K562 (cell line): Measurements from ENCODE around the gene DCAF10. TPM values are rescaled to one million over a fixed set of nuclear protein-coding genes. Genes with fewer than 3 reads are reported as not detected.

ENCODE experiments used
- ATAC-seq: fragments of 200-7000 bp; cut with Tn5 transposase; 3 replicates; pipeline ENCODE4 v1.9.1; 2020; ENCODE audit warnings: moderate library complexity
- BruUV-seq: library from RNA; stranded (reverse); fragments of 400-500 nt; replicated peaks from 2 replicates; lab custom pipeline; 2021; lab: Mats Ljungman, UMichigan
- CTCF ChIA-PET: fragments of 300-600 bp; formaldehyde crosslinking; extraction: SDS; loops from one replicate; lab custom pipeline; 2021; ENCODE audit warnings: low intra/inter-chr PET ratio; lab: Yijun Ruan, JAX
- POLR2A ChIA-PET: fragments of 300-600, 350-650 bp; sonication (Branson Sonifier 250); formaldehyde crosslinking; extraction: SDS; loops from one replicate; lab custom pipeline; 2021; ENCODE audit warnings: antibody characterized with exemption, inconsistent platforms; lab: Yijun Ruan, JAX
- DNase-seq, 4 experiments: peaks; one replicate each; pipeline versions ENCODE4 v3.0.0 to v3.0.0-alpha.2; 2011 to 2018; ENCODE audit warnings: low spot score in 3 of 4, mixed read lengths in 3 of 4; ENCODE audit errors: extremely low read depth in 1 of 4
- FAIRE-seq: peaks from 2 replicates; lab custom pipeline; 2011; peaks lifted over from hg19 to GRCh38; lab: Jason Lieb, UNC
- H2AFZ ChIP-seq: 2 replicates; pipeline ENCODE4 v1.6.0; 2011; ENCODE audit warnings: low read depth, low read length, control low read depth, inconsistent platforms
- H3K27ac ChIP-seq: fragments of 200-600 bp; 3 replicates; pipeline ENCODE4 v1.8.0; 2011; ENCODE audit warnings: low read depth, mild to moderate bottlenecking, control low read depth, inconsistent platforms, low read length, moderate library complexity, mixed read lengths; ENCODE audit errors: extremely low read depth
- H3K27me3 ChIP-seq, 2 experiments: fragments of 300-600 bp in 1 of 2; 2 replicates in 1 of 2; 3 replicates in 1 of 2; pipeline versions ENCODE4 v1.6.0 to v1.8.0; 2011; ENCODE audit warnings: inconsistent platforms in 2 of 2, low read length in 2 of 2, mild to moderate bottlenecking in 1 of 2, mixed read lengths in 1 of 2, moderate library complexity in 1 of 2; ENCODE audit not compliant: control insufficient read depth in 2 of 2, insufficient read depth in 2 of 2
- H3K36me3 ChIP-seq: fragments of 300-600 bp; 3 replicates; pipeline ENCODE4 v1.8.0; 2011; ENCODE audit warnings: mild to moderate bottlenecking, low read length, inconsistent platforms; ENCODE audit not compliant: control insufficient read depth, insufficient read depth
- H3K4me1 ChIP-seq, 2 experiments: fragments of 200-600 bp in 1 of 2; replicated peaks in 1 of 2; 2 replicates in 1 of 2; 3 replicates in 1 of 2; pipeline versions ENCODE4 v1.5.1 to v1.8.0; 2011; ENCODE audit warnings: inconsistent platforms in 2 of 2, low read length in 2 of 2, mild to moderate bottlenecking in 1 of 2, mixed read lengths in 1 of 2, moderate library complexity in 1 of 2; ENCODE audit not compliant: control insufficient read depth in 2 of 2, insufficient read depth in 2 of 2
- H3K4me2 ChIP-seq: 2 replicates; pipeline ENCODE4 v1.6.1; 2011; ENCODE audit warnings: low read length, control low read depth, inconsistent platforms, mixed read lengths; ENCODE audit not compliant: insufficient read depth
- H3K4me3 ChIP-seq: fragments of 200-600 bp; sonication (generic), shearing (Covaris generic); 2 replicates; pipeline ENCODE4 v1.5.1; 2016; ENCODE audit warnings: control low read depth, inconsistent platforms
- H3K79me2 ChIP-seq: fragments of 200-600 bp; 3 replicates; pipeline ENCODE4 v1.8.0; 2011; ENCODE audit warnings: low read length, inconsistent platforms; ENCODE audit not compliant: control insufficient read depth, insufficient read depth
- H3K9ac ChIP-seq, 2 experiments: 2 replicates each; pipeline versions ENCODE4 v1.6.0 to v1.6.1; 2011; ENCODE audit warnings: low read depth in 2 of 2, low read length in 2 of 2, control low read depth in 1 of 2, inconsistent platforms in 1 of 2, mild to moderate bottlenecking in 1 of 2, mixed read lengths in 1 of 2; ENCODE audit not compliant: insufficient read depth in 1 of 2
- H3K9me1 ChIP-seq: one replicate; pipeline ENCODE4 v1.6.0; 2011; ENCODE audit warnings: inconsistent platforms, mild to moderate bottlenecking, low read length, moderate library complexity; ENCODE audit not compliant: control insufficient read depth, insufficient read depth
- H3K9me3 ChIP-seq: replicated peaks from 2 replicates; pipeline ENCODE4 v1.5.1; 2011; ENCODE audit warnings: low read depth, low read length, inconsistent platforms; ENCODE audit not compliant: control insufficient read depth, insufficient read depth
- H4K20me1 ChIP-seq: replicated peaks from 2 replicates; pipeline ENCODE4 v1.6.1; 2011; ENCODE audit warnings: low read length, inconsistent platforms, mixed read lengths; ENCODE audit not compliant: control insufficient read depth, insufficient read depth
- BRF2 ChIP-seq: IDR thresholded peaks from 3 replicates; pipeline ENCODE4 v1.6.1; 2011; ENCODE audit warnings: borderline replicate concordance, mild to moderate bottlenecking; ENCODE audit not compliant: insufficient read length, insufficient read depth
- C11orf30 ChIP-seq: fragments of 450-650 bp; IDR thresholded peaks from 2 replicates; pipeline ENCODE4 v1.6.1; 2016; ENCODE audit warnings: low read depth, mild to moderate bottlenecking
- HDAC1 ChIP-seq, 2 experiments: fragments of 450-650 bp; IDR thresholded peaks; 2 replicates each; pipeline ENCODE4 v1.6.1; 2016 to 2017; ENCODE audit warnings: inconsistent platforms in 1 of 2, mild to moderate bottlenecking in 1 of 2, moderate library complexity in 1 of 2
- MAFF ChIP-seq: IDR thresholded peaks from 2 replicates; pipeline ENCODE4 v1.6.1; 2012; ENCODE audit warnings: low read length, improper control_type of control experiment
- MAFG ChIP-seq: fragments of 450-650 bp; conservative IDR thresholded peaks from 2 replicates; pipeline ENCODE4 v1.6.1; 2016; ENCODE audit warnings: missing genetic modification characterization, missing compliant biosample characterization
- MAFK ChIP-seq: IDR thresholded peaks from 2 replicates; pipeline ENCODE4 v1.6.1; 2011; ENCODE audit warnings: low read length, improper control_type of control experiment
- PBX2 ChIP-seq, 2 experiments: IDR thresholded peaks in 1 of 2; conservative IDR thresholded peaks in 1 of 2; 2 replicates each; pipeline ENCODE4 v1.6.1; 2016; ENCODE audit warnings: low read depth in 2 of 2, mild to moderate bottlenecking in 1 of 2, missing compliant biosample characterization in 1 of 2, missing genetic modification characterization in 1 of 2, moderate library complexity in 1 of 2
- POLR2AphosphoS5 ChIP-seq: IDR thresholded peaks from 2 replicates; pipeline ENCODE4 v1.6.1; 2011; ENCODE audit warnings: mild to moderate bottlenecking, low read depth, low read length, moderate library complexity; ENCODE audit not compliant: control insufficient read depth, insufficient read depth
- SMARCB1 ChIP-seq: IDR thresholded peaks from 2 replicates; pipeline ENCODE4 v1.6.1; 2011; ENCODE audit warnings: improper control_type of control experiment, low read depth; ENCODE audit not compliant: insufficient read length
- ZBTB17 ChIP-seq: fragments of 450-650 bp; formaldehyde crosslinking; IDR thresholded peaks from 2 replicates; pipeline ENCODE4 v1.4.0; 2020; ENCODE audit warnings: mild to moderate bottlenecking
- ZBTB26 ChIP-seq: fragments of 450-650 bp; formaldehyde crosslinking; IDR thresholded peaks from 2 replicates; pipeline ENCODE4 v1.4.0; 2022; ENCODE audit warnings: missing genetic modification characterization
- ZFPM2 ChIP-seq: fragments of 250-450 bp; sonication (Bioruptor Pico); IDR thresholded peaks from 2 replicates; pipeline ENCODE4 v1.5.1; 2022; ENCODE audit warnings: mild to moderate bottlenecking
- ZNF512 ChIP-seq: IDR thresholded peaks from 2 replicates; pipeline ENCODE4 v1.6.1; 2016; ENCODE audit warnings: missing genetic modification characterization, missing compliant biosample characterization
- WGBS: fragments of 100-300 bp; shearing (Covaris generic); methylation state at CpG from one replicate; pipeline ENCODE4 v1.1.6; 2016; ENCODE audit warnings: low coverage, mixed read lengths; ENCODE audit not compliant: insufficient coverage; ENCODE audit errors: missing lambda C conversion rate; 5-methylcytosine and 5-hydroxymethylcytosine counted together
- in situ Hi-C: fragments of 300-500 bp; cut with MboI; formaldehyde crosslinking; loops from 4 replicates; pipeline ENCODE4 v1.15.0; 2018; ENCODE audit warnings: inconsistent platforms, mixed read lengths
- intact Hi-C: fragments of 100-400 bp; cut with micrococcal nuclease; formaldehyde crosslinking; loops from 2 replicates; pipeline ENCODE4 v1.14.2; 2022
- polyA plus RNA-seq, 8 experiments: library from polyadenylated mRNA; depleted of rRNA in 4 of 8; stranded (reverse) in 5 of 8; unstranded in 3 of 8; fragments of >200 nt; fragmentation: Nextera tagmentation in 2 of 8; fragmentation: Illumina TruSeq in 1 of 8; extraction: Ambion mirVana in 2 of 8; extraction: Trizol in 1 of 8; gene quantifications; 2 replicates each; pipeline versions ENCODE4 v1.2.1 to v1.2.3, GENCODE V29; 2011 to 2014; ENCODE audit warnings: inconsistent platforms in 1 of 8, missing spikeins in 1 of 8
- total RNA-seq, 7 experiments: library from RNA; depleted of rRNA in 6 of 7; stranded (reverse); fragments of >200 nt in 6 of 7; fragmentation: Illumina TruSeq in 2 of 7; extraction: Trizol in 2 of 7; gene quantifications; 2 replicates each; pipeline versions ENCODE4 v1.2.1 to v1.2.3, GENCODE V29; 2011 to 2021; ENCODE audit warnings: low replicate concordance in 1 of 7
- TF ChIP-seq, protein P1 (sequence below): fragments of 450-650 bp; formaldehyde crosslinking; IDR thresholded peaks from 2 replicates; pipeline ENCODE4 v1.4.0; 2020; ENCODE audit warnings: mild to moderate bottlenecking

The DCAF10 gene
- total and polyA plus RNA-seq, 9 of the 15 experiments (the other 6 are each of a cell fraction or from before 2014, with no cell fraction given): 6.8 to 40.1 (median 16.9) TPM

- Histone ChIP-seq H2AFZ (no peak overlapping the region), H3K9me1 (no peaks in the 10 kb centered on the region), H3K4me3 (no peak overlapping the region), H3K27ac (peak overlapping the region; percentile 1; the same call in 1 of the 3 replicates), H3K79me2 (peaks cover 20% of the 10 kb centered on the region), H3K36me3 (peaks cover 39% of the 10 kb centered on the region; the same call in 2 of the 3 replicates), H4K20me1 (no peaks in the 10 kb centered on the region), H3K27me3 (no peaks in the 10 kb centered on the region), H3K4me1 (no peaks in the 10 kb centered on the region; a peak in 1 of 5 replicates), H3K4me2 (no peak overlapping the region), H3K9me3 (no peaks in the 10 kb centered on the region), H3K9ac (no peak overlapping the region)
- FAIRE-seq (no peak), DNase-seq (no peak), ATAC-seq (peak; percentile 49; the same call in 2 of the 3 replicates)
- in situ Hi-C loops (no loop called here), intact Hi-C loops (no loop called here)
- ChIA-PET POLR2A (interaction anchor here (1.3 to 2.7 kb wide), 3 partner anchors 9 to 21 kb away, joined by 7 to 9 read pairs (median 9); no protein-coding TSS in a partner anchor), CTCF (no interaction called here)
- BruUV-seq: no TSS peak
- WGBS: 16% methylated on average over 2 of the region's 2 CpGs
- peak; percentile 85 for TF ChIP-seq C11orf30
- TF ChIP-seq HDAC1 (IDR thresholded peaks at IDR 0.05): no peak
- no peak for TF ChIP-seq ZNF512 (tag)
- peak; percentile 66 for TF ChIP-seq MAFG (tag)
- no peak for TF ChIP-seq PBX2 (CRISPR knock-in tag; IDR thresholded peaks at IDR 0.05; ENCODE audit: low read depth)
- 0 out of 2 replicates have a peak, but pooled peaks have one; percentile 22 for TF ChIP-seq PBX2 (tag; conservative IDR thresholded peaks at IDR 0.05; ENCODE audit: low read depth)
- TF ChIP-seq, protein P1, sequence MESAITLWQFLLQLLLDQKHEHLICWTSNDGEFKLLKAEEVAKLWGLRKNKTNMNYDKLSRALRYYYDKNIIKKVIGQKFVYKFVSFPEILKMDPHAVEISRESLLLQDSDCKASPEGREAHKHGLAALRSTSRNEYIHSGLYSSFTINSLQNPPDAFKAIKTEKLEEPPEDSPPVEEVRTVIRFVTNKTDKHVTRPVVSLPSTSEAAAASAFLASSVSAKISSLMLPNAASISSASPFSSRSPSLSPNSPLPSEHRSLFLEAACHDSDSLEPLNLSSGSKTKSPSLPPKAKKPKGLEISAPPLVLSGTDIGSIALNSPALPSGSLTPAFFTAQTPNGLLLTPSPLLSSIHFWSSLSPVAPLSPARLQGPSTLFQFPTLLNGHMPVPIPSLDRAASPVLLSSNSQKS (CRISPR knock-in tag): no peak
- no peak for TF ChIP-seq ZBTB26
- TF ChIP-seq BRF2: no peak
- TF ChIP-seq ZBTB17: no peak
- TF ChIP-seq MAFF: peak; percentile 67; the same call in 1 of the 2 replicates
- TF ChIP-seq MAFK: peak; percentile 54; the same call in 1 of the 2 replicates
- no peak for TF ChIP-seq POLR2AphosphoS5
- TF ChIP-seq SMARCB1: no peak
- no peak for TF ChIP-seq ZFPM2 (CRISPR knock-in tag)
Observed at GRCh38 chr9:37818849-37819248, 18.3 kb downstream of the DCAF10 start.
